ENCODE measurements around the gene ALPK3.

The ALPK3 gene

DNA sequence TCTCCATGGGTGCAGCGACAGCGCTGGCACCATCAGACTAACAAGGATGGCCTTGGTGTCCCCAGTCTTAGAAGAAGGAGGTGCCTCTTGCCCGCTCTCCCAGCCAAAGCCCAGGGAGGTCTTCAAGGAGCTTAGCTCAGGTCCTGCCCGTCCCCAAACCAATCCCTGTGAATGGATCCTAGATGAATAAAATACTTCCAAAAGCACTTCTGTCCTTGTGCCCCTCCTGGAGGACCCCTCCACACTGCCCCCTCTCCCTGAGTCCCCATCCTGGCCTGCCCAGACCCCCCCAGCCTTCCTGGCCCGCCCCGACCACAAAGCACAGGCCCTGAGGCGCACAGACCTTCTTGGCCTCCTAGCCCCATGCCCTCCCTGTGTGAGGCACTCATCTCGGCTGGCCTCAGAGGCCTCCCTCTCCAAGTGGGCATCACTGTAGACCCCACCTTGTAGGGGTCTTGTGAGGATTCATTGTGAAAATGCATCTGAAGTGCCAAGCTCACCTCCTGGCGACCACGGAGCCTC, 75.7 kb downstream of the ALPK3 start:
- no peak for DNase-seq (ENCODE audit: low read depth)

GRCh38 chr15:84893607-84894006, 76.5 kb downstream of the ALPK3 start:
- DNase-seq (ENCODE audit: low read depth), result no peak

DNA sequence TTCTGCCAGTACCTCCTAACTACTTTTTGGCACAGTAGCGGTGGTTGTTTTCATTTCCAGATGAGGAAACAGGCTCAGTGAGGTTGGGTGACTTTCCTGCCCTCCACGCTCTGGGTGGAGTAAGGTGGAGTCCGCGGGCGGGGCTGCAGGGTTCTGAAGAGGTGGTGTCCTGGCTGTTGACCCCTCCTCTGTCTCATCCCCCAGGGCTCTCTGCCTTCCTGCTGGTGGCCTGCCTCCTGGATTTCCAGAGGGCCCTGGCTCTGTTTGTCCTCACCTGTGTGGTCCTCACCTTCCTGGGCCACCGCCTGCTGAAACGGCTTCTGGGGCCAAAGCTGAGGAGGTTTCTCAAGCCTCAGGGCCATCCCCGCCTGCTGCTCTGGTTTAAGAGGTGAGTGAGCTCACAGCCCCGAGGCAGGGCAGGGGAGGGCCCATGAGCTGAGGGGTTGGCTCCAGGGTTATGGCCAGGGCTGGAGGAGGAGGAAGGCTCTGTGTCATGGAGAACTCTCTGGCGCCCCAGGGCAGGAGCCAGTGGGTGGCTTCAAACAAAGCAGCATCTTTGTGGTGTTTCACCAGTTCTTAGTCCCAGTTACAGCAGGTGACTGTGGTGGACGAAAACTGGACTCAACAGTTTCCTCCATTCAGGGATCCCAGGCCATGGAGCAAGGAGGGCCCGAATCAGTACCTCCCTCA, 77.7 kb downstream of the ALPK3 start:
- no peak for DNase-seq (ENCODE audit: low read depth)

DNA sequence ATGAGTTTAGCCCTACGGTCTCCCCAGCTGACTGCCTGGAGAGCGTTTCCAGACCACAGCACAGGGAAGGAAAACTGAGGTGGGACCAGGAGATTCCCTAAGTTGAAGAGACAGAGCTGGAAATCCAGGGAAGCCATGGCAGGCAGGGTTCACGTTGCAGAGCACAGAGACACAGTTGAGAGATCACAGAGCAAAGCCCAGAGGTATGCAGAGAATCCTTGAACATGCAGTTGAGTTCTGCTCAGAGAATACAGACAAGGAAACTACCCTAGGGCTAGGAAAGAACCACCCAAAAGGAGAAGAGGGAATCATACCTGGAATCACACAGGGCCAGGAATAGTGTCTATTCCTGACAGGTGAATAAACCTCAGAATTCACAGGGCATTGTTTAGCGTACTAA, 81.6 kb downstream of the ALPK3 start:
- DNase-seq (ENCODE audit: low read depth), result no peak

DNA sequence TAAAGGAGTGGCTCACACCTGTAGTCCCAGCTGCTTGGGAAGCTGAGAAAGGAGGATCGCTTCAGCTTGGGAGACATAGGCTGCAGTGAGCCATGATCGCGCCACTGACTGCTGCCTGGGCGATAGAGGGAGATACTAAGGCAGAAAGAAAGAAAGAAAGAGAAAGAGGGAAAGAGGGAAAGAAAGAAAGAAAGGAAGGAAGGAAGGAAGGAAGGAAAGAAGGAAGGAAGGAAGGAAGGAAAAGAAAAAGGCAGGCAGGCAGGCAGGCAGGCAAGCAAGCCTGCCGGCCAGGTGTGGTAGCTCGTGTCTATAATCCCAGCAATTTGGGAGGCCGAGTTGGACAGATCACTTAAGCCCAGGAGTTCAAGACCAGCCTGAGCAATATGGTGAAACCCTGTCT, 82.6 kb downstream of the ALPK3 start:
- DNase-seq (ENCODE audit: low read depth), result no peak

GRCh38 chr15:84901540-84901939, 84.4 kb downstream of the ALPK3 start:
- DNase-seq (ENCODE audit: low read depth), result no peak

- DNase-seq (ENCODE audit: low read depth), result no peak
These were observed 86.6 kb downstream of the ALPK3 start for GRCh38 chr15:84903751-84904150.

DNA sequence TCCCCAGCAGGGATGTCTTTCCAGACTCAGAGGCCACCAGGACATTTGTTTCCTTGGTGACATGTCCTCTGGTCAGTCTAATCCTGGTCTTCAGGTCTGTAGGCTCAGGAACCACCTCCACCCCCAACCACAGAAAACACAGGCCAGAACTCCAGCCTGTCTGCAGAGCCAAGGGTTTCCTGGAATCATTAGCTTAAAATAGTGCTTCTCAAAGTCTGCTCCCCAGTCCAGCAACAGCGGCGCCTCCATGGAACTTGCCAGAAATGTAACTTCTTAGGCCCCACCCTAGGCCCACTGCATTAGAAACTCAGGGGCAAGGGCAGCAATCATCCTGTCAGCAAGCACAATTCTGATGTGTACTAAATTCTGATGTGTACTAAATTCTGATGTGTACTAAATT, 87.3 kb downstream of the ALPK3 start:
- DNase-seq (ENCODE audit: low read depth), result no peak

GRCh38 chr15:84905016-84905916, 88.1 kb downstream of the ALPK3 start:
- DNase-seq (ENCODE audit: low read depth), result no peak

GRCh38 chr15:84907731-84908130, 90.6 kb downstream of the ALPK3 start:
- DNase-seq (ENCODE audit: low read depth), result no peak

- no peak for DNase-seq (ENCODE audit: low read depth)
These were observed 91.4 kb downstream of the ALPK3 start for GRCh38 chr15:84908564-84908963.

GRCh38 chr15:84909029-84909428, 91.9 kb downstream of the ALPK3 start:
- DNase-seq (ENCODE audit: low read depth), result no peak

GRCh38 chr15:84909782-84910181, 92.6 kb downstream of the ALPK3 start:
- no peak for DNase-seq (ENCODE audit: low read depth)

- DNase-seq (ENCODE audit: low read depth), result no peak
These were observed 93.9 kb downstream of the ALPK3 start for GRCh38 chr15:84910928-84911623.

- no peak for DNase-seq (ENCODE audit: low read depth)
These were observed 94.9 kb downstream of the ALPK3 start for GRCh38 chr15:84911879-84912660.

DNA sequence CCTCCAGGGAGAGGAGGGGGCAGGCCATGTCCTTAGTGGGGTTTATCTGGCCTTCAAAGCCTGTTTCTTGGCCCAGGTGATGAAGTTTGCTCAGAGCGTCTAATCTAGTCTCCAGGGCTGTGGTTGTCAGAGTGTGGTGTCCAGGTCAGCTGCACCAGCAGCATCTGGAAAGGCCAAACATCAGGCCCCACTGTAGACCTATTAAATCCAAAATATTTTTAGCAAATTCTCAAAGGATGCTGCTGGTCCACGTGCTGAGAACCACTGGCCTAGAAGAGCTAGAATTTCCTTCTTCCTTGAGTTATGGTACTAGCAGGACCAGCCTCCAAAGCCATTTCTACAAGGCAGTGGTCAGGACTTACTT, 96.2 kb downstream of the ALPK3 start:
- DNase-seq (ENCODE audit: low read depth), result no peak

DNA sequence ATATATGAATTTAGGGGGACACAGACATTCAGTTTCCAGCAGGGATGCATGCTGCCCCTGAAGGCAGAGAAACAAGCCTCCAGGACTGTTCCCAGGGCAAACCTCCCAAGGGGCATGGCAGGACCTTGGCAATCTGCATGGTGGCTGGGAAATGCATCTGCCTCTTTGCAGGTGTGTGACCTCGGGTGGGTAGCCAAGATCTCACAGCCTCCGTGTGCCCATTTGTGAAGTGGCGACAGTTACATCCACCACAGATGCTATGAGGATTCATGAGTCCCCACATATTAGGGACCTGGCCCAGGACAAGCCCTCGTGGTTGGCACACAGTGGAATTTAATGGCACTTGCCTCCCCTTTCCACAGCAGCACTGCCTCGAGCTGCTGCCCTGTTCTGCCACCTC, 97.2 kb downstream of the ALPK3 start:
- DNase-seq (ENCODE audit: low read depth), result no peak

- no peak for DNase-seq (ENCODE audit: low read depth)
These were observed 97.9 kb downstream of the ALPK3 start for GRCh38 chr15:84914909-84915605.

GRCh38 chr15:84915606-84915958, 98.4 kb downstream of the ALPK3 start:
- no peak for DNase-seq (ENCODE audit: low read depth)

DNA sequence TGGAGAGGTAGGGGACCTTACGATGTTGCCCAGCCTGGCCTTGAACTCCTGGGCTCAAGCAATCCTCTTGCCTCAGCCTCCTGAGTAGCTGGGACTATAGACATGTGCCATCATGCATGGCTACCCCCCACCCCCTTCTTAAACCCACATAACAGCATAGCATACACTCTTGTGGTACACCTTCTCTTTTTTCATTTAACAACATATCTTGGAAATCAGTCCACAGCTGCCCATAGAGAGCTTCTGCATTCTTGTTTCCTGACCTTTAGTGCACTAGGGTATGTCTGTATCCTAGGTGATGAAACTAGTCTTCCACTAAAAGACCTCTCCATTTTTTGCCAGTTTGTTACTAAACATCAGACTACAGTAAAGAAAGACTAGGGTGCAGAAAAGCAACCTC, 100.3 kb downstream of the ALPK3 start:
- no peak for DNase-seq (ENCODE audit: low read depth)

GRCh38 chr15:84919106-84919667, 102.0 kb downstream of the ALPK3 start:
- DNase-seq (ENCODE audit: low read depth), result no peak

All from T-helper 22 cell (primary cell).